HG02852 (cell line): Measurements from ENCODE around the gene RASSF1.
"Not testable (repeated sequence)": the region's sequence is repeated elsewhere in the genome, so short reads cannot be mapped to it uniquely, and the experiment has no call there.

Source experiments
- ATAC-seq: cut with Tn5 transposase; IDR thresholded peaks from one replicate; pipeline ENCODE4 v1.9.1; 2021; ENCODE audit warnings: mild to moderate bottlenecking, moderate library complexity; ENCODE audit not compliant: unreplicated experiment

The RASSF1 gene

GRCh38 chr3:50325113-50325480 lies 15.5 kb downstream of the RASSF1 start:
- no peak for ATAC-seq

GRCh38 chr3:50324351-50325112 lies 16.1 kb downstream of the RASSF1 start:
- ATAC-seq = no peak

DNA sequence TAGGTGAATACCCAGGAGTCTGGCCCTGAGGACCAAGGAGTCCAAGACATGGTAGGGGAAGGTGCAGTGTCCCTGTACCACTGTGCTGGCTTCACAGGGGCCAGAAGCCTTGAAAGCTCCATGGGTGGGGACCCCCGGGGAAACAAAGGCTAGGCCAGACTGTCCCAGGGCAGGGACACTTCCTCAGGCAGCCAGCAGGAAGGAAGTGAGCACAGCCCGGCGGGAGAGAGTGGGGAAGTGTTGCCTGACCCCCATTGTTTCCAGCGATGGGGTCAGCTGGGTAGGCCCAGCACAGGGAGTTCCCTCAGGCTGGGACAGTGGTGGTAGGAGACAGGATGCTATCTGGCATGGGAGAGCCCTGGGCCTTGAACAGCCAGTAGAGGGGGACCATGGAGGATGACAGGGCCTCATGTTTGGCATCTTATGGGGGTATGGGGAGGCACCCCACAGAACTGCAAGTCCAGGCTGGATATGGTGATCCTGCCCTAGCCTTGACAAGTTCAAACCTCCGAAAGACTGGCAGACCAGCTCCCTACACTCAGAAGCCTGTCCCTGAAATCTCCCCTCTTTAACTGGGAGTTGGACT lies 16.9 kb downstream of the RASSF1 start:
- ATAC-seq = no peak

GRCh38 chr3:50323092-50323600 lies 17.5 kb downstream of the RASSF1 start:
- ATAC-seq = no peak

- no peak for ATAC-seq
Measured at GRCh38 chr3:50322386-50323091, 18.1 kb downstream of the RASSF1 start, which contains the start of gene HYAL2. Gene HYAL2, minus strand, starts transcription at chr3:50322745. Its CDS starts 2,256 bp downstream, at chr3:50320489.

GRCh38 chr3:50322115-50322385 lies 18.6 kb downstream of the RASSF1 start:
- ATAC-seq = no peak

DNA sequence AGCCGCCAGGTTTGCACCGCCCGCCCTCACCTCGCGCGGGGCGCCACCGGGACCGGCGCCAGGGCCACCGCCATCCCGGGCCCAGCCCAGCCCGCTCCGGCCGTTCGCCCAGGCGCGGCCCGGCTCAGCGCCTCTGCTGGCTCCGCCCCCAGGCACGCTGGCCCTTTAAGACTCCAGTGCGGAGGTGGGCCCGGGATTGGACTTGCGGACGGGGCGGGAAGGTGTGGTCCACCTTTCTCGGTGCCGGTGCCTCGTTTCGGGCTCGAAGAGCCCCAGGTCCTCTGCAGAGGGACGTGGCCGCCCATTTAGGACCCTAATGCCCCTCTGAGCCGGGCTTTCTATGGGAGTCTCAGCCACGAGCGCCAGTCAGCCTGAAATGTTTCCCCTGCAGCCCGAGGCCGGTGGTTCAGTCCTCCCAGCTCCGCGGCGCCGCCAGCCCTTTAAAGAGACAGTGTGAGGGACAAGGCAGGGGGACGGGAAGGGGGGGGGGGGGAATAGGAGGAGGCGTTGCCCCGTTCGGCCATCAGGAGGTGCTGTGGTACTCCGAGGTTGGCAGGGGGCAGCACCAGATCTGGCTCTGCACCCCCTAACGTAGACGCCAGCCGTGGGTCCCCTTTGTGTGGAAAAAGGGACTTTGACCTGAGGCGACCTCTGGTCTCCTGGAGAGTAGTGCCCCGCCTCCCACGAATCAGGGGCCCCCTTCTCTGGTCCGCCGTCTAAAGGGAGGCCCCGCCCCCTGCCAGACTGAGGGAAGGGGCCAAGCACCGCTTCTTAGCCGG lies 19.1 kb downstream of the RASSF1 start:
- peak; percentile 80 for ATAC-seq

DNA sequence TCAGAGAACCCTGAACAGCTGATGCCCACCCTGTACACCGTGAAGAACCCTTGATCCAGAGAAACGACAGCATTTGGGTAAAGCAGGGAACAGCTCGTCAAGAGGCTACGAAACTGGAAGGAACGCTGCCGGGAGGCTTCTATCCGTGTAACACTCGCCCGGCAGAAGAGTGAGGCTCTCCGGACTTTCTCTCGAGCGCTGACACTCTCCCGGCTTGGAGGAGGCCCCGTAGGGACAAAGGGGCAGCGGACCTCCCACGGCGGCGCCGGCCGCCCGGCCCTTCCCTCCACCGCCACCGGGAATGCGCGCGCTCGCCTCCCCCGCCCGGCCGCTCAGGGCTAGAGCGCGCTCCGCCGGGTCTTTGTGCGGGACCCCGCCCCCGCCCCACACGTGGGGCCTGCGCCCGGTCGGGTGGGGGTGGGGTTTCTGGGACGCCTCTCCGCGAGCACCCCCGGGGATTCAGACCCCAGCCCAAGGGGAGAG lies 19.7 kb downstream of the RASSF1 start:
- peak; percentile 56 for ATAC-seq

DNA sequence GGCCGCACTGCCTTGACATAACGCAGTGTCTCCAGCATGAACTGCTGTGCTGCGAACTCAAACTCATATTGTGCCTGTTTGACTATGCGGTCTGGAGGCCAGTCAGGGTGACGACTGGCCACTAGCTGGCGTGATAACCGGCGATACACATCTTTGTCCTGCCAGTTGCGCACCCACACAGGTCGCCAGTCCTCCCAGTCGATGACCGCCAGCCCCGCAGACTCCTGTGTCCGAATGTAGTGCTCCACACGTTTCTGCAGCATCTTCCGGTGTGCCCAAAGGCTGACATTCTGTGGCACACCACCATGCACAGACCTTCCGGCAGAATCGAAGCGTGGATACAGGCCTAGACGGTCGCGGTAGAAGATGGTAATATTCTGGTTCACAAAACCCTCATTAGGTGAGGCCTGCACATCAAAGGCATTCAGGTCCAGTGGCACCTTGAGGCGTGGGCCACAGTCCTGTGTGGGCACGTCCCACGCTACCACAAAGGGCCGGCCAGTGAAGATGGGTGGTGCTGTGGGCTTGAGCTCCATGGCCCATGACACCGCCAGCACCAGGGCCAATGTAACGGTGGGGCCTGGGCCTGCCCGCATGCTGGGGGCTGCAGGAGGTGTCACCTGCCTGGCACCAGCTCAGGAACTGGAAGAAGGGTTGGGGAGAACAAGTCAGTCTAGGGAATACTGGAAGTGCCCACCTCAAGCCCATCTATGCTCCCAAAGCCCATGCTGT lies 20.6 kb downstream of the RASSF1 start:
- no peak for ATAC-seq

- no peak for ATAC-seq
Measured at GRCh38 chr3:50319181-50319893, 21.3 kb downstream of the RASSF1 start.

DNA sequence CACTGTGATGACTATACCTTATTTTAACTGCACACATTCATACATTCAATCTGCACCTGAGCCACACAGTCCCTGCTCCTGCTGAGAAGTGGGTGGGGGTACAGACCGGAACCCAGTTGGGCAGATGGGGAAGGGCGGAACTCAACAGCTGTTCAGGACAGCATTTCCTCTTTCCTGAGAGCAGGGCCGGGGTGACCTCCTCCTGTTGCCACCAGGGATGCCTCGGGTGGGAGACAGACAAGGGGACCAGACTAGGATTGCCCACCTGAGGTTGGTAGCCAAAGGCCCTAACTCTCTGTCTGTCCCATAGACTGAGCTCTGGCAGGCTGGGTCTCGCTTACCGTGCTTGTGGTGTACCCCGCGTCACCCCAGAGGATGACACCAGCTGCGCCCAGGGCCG lies 22.0 kb downstream of the RASSF1 start:
- no peak for ATAC-seq

GRCh38 chr3:50318163-50318562 lies 22.5 kb downstream of the RASSF1 start:
- ATAC-seq = no peak

- ATAC-seq = no peak
Measured at GRCh38 chr3:50317300-50317699, 23.3 kb downstream of the RASSF1 start.

DNA sequence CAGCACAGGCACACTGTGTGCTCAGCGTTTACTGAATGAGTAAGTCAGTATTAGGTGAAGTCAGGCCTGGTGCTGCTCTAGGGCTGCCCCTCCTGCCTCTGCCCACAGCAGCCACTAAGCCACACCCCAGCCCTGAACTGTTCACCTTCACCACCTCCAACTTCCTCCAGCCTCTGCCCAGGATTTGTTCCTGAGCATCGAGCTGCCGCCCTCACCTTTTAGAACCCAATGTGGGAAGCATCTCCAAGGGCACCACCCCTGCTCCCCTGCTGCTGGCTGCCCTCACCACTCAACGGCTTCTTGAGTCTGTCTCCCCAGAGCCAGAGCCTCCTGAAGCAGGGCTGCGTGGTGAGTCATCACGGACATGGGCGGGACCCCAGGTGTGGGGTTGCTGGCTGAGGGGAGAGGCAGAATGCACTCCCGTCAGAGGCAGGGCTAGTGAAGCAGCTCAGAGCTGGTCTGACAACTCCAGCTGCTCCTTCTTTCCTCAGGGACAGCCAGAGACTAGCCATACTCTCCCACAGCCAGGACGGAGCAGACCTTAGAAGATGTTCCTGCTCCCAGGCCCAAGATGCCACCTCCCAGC lies 23.9 kb downstream of the RASSF1 start:
- no peak for ATAC-seq

GRCh38 chr3:50314816-50315215 lies 25.8 kb downstream of the RASSF1 start:
- ATAC-seq = no peak

- ATAC-seq = no peak
Measured at GRCh38 chr3:50314342-50314741, 26.3 kb downstream of the RASSF1 start.

DNA sequence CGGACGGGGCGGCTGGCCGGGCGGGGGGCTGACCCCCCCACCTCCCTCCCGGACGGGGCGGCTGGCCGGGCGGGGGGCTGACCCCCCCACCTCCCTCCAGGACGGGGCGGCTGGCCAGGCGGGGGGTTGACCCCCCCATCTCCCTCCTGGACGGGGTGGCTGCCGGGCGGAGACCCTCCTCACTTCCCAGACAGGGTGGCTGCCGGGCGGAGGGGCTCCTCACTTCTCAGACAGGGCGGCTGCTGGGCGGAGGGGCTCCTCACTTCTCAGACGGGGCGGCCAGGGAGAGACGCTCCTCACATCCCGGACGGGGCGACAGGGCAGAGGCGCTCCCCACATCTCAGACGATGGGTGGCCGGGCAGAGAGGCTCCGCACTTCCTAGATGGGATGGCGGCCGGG lies 28.6 kb downstream of the RASSF1 start:
- not testable (repeated sequence) for ATAC-seq

- ATAC-seq = no peak
Measured at GRCh38 chr3:50304601-50305000, 36.0 kb downstream of the RASSF1 start.

DNA sequence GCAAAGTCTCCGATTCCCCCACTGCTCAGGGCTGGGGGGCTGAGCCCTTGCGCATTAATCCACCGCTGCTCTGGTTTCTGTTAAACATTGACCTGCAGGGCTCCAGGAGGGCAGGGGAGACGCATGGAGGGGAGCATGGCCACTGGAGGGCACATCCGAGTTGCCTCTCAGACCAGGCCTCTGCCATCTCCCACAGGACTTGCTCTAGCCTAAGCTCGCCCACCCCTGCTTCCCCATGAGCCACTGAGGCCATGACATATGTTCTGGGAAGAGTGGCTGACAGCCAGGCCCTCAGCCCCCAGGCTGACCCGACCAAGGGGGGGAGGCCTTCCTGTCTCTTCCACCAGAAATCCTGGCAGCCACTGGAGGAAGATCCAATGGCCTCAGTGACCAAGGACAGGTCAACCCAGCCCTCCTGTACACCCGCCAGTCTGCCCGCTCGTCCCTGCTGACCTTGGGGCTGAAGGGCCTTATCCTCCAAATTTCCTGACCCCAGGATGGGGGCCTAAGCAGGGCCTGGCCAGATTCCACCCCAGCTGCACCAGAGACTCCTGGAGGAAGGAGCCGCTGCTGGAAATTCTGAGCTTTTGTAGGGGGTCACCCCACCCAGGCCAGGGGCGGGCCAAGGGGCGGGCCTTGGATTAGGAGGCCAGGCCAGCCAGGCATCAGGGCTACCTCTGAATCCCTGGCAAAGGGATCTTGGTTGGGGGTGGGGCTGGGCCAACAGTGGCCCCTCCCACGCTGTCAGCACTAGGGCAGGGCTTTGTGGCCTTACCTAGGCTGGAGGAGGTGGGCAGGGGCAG lies 37.4 kb downstream of the RASSF1 start, which contains the start of gene HYAL1:
TSS of gene HYAL1 (minus strand) at position 562 of the 803 bp plus-strand sequence. CDS start 618 bp downstream, outside the sequence.
- ATAC-seq = no peak
